KOPT-K1 (cell line): Measurements from ENCODE around the gene MIER3.
A peak's percentile ranks its signal among the peaks of the same experiment; 100 is the strongest.

ENCODE experiments used
- H3K27ac ChIP-seq: fragments of 200-600 bp; sonication (generic); 2 replicates; pipeline ENCODE4 v1.5.1; 2016; ENCODE audit warnings: antibody characterized with exemption, mild to moderate bottlenecking, low read depth, low read length; ENCODE audit not compliant: poor library complexity, severe bottlenecking
- H3K36me3 ChIP-seq: fragments of 200-600 bp; sonication (generic); 2 replicates; pipeline ENCODE4 v1.5.1; 2017; ENCODE audit warnings: antibody characterized with exemption, mild to moderate bottlenecking, low read length, moderate library complexity; ENCODE audit not compliant: insufficient read depth
- H3K9me3 ChIP-seq: fragments of 200-600 bp; sonication (generic); 2 replicates; pipeline ENCODE4 v1.5.1; 2017; ENCODE audit warnings: antibody characterized with exemption, low read length, mild to moderate bottlenecking; ENCODE audit not compliant: insufficient read depth, poor library complexity, severe bottlenecking

The MIER3 gene

GRCh38 chr5:56977021-56977420 is 25.1 kb upstream of the MIER3 start:
- Histone ChIP-seq H3K36me3 (no peaks in the 10 kb centered on the region), H3K27ac (no peak overlapping the region), H3K9me3 (no peaks in the 10 kb centered on the region)

GRCh38 chr5:56974241-56974640 is 22.3 kb upstream of the MIER3 start:
- H3K36me3 ChIP-seq = no peaks in the 10 kb centered on the region
- H3K9me3 ChIP-seq = no peaks in the 10 kb centered on the region
- no peak overlapping the region for H3K27ac ChIP-seq

GRCh38 chr5:56973473-56973872 is 21.6 kb upstream of the MIER3 start:
- no peaks in the 10 kb centered on the region for H3K9me3 ChIP-seq
- no peak overlapping the region for H3K27ac ChIP-seq
- H3K36me3 ChIP-seq = no peaks in the 10 kb centered on the region

GRCh38 chr5:56971275-56971674 is 19.4 kb upstream of the MIER3 start:
- Histone ChIP-seq H3K27ac (no peak overlapping the region), H3K36me3 (no peaks in the 10 kb centered on the region), H3K9me3 (no peaks in the 10 kb centered on the region)

GRCh38 chr5:56964173-56964572 is 12.2 kb upstream of the MIER3 start:
- Histone ChIP-seq H3K27ac (no peak overlapping the region), H3K9me3 (peaks cover 9% of the 10 kb centered on the region), H3K36me3 (no peaks in the 10 kb centered on the region)

GRCh38 chr5:56963246-56963645 is 11.3 kb upstream of the MIER3 start:
- peaks cover 9% of the 10 kb centered on the region for H3K9me3 ChIP-seq
- no peaks in the 10 kb centered on the region for H3K36me3 ChIP-seq
- no peak overlapping the region for H3K27ac ChIP-seq

- H3K27ac ChIP-seq = no peak overlapping the region
- no peaks in the 10 kb centered on the region for H3K36me3 ChIP-seq
- H3K9me3 ChIP-seq = peaks cover 9% of the 10 kb centered on the region
Measured at GRCh38 chr5:56962286-56962685, 10.4 kb upstream of the MIER3 start.

- H3K27ac ChIP-seq = no peak overlapping the region
Measured at GRCh38 chr5:56961746-56962145, 9.8 kb upstream of the MIER3 start.

GRCh38 chr5:56959326-56959725 is 7.4 kb upstream of the MIER3 start:
- no peak overlapping the region for H3K27ac ChIP-seq
- no peaks in the 10 kb centered on the region for H3K9me3 ChIP-seq
- no peaks in the 10 kb centered on the region for H3K36me3 ChIP-seq

More at GRCh38 chr5:56961746-56962145, 9.8 kb upstream of the MIER3 start:
- peaks cover 9% of the 10 kb centered on the region for H3K9me3 ChIP-seq
- no peaks in the 10 kb centered on the region for H3K36me3 ChIP-seq

- H3K36me3 ChIP-seq = no peaks in the 10 kb centered on the region
- no peaks in the 10 kb centered on the region for H3K9me3 ChIP-seq
- H3K27ac ChIP-seq = no peak overlapping the region
Measured at GRCh38 chr5:56958595-56958994, 6.7 kb upstream of the MIER3 start.

- H3K27ac ChIP-seq = no peak overlapping the region
- 0 out of 2 replicates have a peak, but pooled peaks cover under 1% of the 10 kb centered on the region for H3K36me3 ChIP-seq
- H3K9me3 ChIP-seq = no peaks in the 10 kb centered on the region
Measured at GRCh38 chr5:56954262-56954661, 2.3 kb upstream of the MIER3 start.

- Histone ChIP-seq H3K36me3 (peaks cover 10% of the 10 kb centered on the region; the same call in 1 of the 2 replicates), H3K9me3 (no peaks in the 10 kb centered on the region), H3K27ac (peak overlapping the region; percentile 51)
Measured at GRCh38 chr5:56951126-56951945, 587 bp downstream of the MIER3 start.

- peak overlapping the region; percentile 28 for H3K27ac ChIP-seq
- H3K9me3 ChIP-seq = no peaks in the 10 kb centered on the region
- H3K36me3 ChIP-seq = peaks cover 17% of the 10 kb centered on the region; the same call in 1 of the 2 replicates
Measured at GRCh38 chr5:56950626-56951125, 1.2 kb downstream of the MIER3 start.

GRCh38 chr5:56947052-56947451 is 4.9 kb downstream of the MIER3 start:
- H3K27ac ChIP-seq = no peak overlapping the region
- H3K36me3 ChIP-seq = peaks cover 51% of the 10 kb centered on the region
- no peaks in the 10 kb centered on the region for H3K9me3 ChIP-seq

- H3K27ac ChIP-seq = no peak overlapping the region
- H3K36me3 ChIP-seq = peaks cover 96% of the 10 kb centered on the region
- no peaks in the 10 kb centered on the region for H3K9me3 ChIP-seq
Measured at GRCh38 chr5:56941981-56942380, 9.9 kb downstream of the MIER3 start.

GRCh38 chr5:56938858-56939257 is 13.1 kb downstream of the MIER3 start:
- H3K9me3 ChIP-seq = no peaks in the 10 kb centered on the region
- no peak overlapping the region for H3K27ac ChIP-seq
- peaks cover 99% of the 10 kb centered on the region for H3K36me3 ChIP-seq
